HG02943 (cell line): ENCODE results near the gene CYP4F12.

Experiments
- ATAC-seq: cut with Tn5 transposase; IDR thresholded peaks from one replicate; pipeline ENCODE4 v1.9.1; 2021; ENCODE audit warnings: mild to moderate bottlenecking, low read depth, moderate library complexity; ENCODE audit not compliant: unreplicated experiment

The CYP4F12 gene, protein sequence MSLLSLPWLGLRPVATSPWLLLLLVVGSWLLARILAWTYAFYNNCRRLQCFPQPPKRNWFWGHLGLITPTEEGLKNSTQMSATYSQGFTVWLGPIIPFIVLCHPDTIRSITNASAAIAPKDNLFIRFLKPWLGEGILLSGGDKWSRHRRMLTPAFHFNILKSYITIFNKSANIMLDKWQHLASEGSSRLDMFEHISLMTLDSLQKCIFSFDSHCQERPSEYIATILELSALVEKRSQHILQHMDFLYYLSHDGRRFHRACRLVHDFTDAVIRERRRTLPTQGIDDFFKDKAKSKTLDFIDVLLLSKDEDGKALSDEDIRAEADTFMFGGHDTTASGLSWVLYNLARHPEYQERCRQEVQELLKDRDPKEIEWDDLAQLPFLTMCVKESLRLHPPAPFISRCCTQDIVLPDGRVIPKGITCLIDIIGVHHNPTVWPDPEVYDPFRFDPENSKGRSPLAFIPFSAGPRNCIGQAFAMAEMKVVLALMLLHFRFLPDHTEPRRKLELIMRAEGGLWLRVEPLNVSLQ

DNA sequence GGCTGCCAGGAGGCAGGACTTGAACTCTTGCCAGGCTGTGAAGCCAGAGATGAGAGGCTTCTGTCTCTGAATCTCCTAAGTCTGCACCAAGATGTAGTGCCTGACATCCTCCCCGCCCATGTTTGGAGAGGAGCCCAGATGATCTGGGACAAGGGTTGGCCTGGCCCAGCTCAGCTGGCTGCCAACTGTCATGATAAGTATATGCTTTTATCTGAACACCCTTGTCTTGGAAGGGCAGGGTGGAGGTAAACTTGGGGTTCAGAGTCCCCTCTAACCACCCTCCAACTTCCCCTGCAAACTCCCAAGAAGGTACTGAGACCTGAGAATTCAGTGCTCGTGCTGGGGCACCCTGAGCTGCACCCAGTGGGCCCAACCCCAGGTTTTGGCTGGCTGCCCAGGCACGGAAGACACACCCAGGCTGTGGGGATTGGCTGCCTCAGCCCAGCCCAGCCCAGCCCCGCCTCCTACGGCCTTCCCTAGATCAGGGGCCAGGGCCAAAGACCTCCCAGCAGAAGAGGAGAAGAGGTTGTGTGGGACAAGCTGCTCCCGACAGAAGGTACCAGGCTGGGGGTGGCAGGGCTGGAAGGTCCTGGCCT, at the start of gene CYP4F12:
Gene CYP4F12 (plus strand): TSS at position 508 of the 596 bp plus-strand sequence. CDS start 443 bp downstream, outside the sequence.
- ATAC-seq, result no peak

- ATAC-seq, result no peak
These were observed 49.1 kb upstream of the CYP4F12 start for GRCh38 chr19:15623711-15624318.

DNA sequence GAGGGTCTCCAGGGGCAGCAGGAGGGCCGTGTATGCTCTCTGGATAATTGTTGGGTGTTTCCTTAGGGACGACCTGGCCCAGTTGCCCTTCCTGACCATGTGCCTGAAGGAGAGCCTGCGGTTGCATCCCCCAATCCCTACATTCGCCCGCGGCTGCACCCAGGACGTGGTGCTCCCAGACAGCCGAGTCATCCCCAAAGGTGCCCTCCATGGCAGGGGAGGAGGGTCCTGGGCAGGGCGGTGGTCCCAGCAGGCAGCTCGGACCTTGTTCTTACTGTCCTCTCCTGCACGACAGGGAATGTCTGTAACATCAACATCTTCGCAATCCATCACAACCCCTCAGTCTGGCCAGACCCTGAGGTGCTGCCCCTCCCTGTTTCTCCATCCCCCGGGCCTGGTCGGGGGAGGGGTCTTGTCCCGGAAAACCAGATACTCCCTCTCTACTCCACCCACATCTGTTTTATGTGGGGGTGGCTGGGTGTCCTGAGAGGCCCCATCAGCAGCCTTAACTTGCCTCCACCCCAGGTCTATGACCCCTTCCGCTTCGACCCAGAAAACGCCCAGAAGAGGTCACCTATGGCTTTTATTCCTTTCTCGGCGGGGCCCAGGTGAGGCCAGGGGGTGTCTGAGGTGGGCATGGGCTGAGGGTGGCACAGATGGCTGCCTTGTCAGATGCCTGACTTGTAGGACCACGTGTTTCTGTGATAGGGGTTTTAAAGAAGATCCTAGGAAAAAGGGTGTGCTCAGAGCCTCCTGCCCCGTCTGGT, 44.5 kb upstream of the CYP4F12 start:
- no peak for ATAC-seq

DNA sequence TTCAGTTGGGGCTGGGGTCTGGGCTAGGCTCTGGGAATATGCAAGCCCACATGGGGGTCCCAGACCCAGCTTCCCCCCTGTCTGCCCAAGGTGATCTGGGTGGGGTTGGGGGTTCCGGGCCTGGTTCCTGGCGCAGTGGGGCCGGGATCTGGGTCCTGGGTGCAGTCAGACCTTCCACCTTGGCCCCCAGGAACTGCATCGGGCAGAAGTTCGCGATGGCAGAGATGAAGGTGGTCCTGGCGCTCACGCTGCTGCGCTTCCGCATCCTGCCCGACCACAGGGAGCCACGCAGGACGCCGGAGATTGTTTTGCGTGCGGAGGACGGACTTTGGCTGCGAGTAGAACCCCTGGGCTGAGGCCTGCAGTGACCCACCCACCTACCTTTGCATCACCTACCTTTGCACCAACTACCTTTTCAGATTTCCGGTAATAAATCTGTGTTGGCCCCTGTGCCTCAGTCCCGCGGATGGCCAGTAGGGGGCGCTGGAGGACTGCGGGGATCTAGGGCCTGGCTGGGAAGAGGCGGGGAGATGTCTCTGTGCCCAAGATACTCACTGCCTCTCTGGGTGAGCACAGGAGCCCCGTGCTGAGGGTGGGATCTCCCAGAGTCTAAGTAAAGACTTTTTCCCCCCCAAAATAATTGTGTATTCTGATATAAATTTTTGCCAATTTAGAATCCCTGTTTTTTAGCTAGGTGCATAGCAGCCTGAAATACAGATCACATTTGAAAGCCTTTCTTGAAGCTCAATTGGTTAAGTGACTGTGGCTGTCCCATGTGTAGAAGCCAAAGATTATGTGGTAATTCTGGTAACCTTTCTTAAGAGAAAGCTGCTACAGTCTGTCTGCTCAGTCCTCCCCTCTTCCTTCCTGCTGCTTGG, 43.6 kb upstream of the CYP4F12 start:
- ATAC-seq, result no peak

DNA sequence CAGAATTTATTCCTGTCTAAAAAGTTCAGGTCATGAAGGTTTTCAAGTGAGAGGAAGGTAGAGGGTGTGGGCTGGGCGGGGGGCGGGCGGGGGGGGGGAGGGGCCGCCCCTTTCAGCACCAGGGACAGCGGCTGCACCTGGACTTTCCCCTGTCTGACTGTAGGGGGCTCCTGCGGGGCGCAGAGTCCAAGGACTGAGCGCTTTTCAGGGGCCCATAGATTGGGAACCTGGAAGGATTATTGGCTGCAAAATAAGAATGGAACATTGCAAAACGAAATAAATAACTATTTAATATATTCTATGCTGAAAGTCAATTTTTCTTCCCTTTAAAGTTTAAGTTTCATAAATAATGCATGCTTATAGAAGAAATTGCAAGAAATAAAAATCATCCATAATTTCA, 41.1 kb upstream of the CYP4F12 start:
- no peak for ATAC-seq

DNA sequence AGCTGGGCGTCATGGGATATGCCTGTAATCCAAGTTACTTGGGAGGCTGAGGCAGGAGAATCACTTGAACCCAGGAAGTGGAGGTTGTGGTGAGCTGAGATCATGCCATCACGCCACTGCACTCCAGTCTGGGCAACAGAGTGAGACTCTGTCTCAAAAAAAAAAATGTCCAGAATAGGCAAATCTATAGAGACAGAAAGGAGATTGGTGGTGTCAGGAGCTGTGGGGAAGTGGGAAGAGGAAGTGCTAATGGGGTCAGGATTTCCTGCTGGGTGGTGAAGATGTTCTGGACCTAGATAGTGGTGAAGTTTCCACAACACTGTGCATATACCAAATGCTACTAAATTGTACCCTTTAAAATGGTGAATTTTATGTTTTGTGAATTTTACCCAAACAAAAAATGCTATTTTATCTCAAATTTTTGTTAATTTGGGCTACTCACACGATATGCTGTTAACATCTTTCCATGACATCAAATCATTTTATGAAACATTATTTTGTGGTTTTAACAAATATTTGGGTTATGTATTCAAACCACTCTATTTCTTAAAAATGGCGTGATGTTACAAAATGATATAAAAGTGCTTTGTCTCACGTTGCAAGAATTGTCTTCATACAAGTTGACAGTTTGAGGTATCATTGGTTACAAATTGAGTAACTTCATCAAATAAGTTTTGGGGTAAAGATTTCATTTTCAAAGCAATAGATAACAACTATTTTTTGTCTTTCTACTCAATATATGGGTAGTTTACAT, 39.6 kb upstream of the CYP4F12 start:
- ATAC-seq, result no peak

- no peak for ATAC-seq
These were observed 38.8 kb upstream of the CYP4F12 start for GRCh38 chr19:15634105-15634504.

- no peak for ATAC-seq
These were observed 37.7 kb upstream of the CYP4F12 start for GRCh38 chr19:15635016-15635805.

- ATAC-seq, result no peak
These were observed 36.9 kb upstream of the CYP4F12 start for GRCh38 chr19:15636026-15636425.

- ATAC-seq, result no peak
These were observed 33.3 kb upstream of the CYP4F12 start for GRCh38 chr19:15639596-15639995.

DNA sequence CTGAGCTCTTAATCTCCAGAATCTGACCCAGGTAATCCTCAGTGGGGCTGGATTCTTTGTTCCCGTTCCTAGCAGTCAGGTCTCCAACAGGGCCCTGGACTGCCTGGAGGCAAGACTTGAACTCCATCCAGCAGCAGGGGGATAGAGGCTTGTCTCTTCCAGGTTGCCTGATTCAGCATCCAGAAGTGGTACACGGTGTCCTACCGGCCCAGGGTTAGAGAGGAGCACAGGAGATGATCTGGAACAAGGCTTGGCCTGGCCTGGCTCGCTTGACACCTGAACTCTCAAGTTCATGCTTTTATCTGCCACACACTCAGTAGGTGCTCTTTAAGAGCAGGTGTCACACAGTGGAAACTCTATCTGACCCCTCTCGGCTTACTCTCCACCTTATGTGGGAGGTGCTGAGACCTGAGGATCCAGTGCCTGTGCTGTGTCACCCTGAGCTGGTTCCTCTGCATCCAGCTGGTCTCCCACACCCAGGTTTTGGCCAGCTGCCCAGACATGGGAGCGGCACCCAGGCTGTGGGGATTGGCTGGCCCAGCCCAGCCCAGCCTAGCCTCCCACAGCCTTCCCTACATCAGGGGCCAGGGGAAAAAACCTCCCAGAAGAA, 32.5 kb upstream of the CYP4F12 start, which contains the start of gene CYP4F3:
Gene CYP4F3 (plus strand): TSS at position 604 of the 610 bp plus-strand sequence. CDS start 519 bp downstream, outside the sequence.
- no peak for ATAC-seq

- ATAC-seq, result no peak
These were observed 31.8 kb upstream of the CYP4F12 start for GRCh38 chr19:15640904-15641597.

DNA sequence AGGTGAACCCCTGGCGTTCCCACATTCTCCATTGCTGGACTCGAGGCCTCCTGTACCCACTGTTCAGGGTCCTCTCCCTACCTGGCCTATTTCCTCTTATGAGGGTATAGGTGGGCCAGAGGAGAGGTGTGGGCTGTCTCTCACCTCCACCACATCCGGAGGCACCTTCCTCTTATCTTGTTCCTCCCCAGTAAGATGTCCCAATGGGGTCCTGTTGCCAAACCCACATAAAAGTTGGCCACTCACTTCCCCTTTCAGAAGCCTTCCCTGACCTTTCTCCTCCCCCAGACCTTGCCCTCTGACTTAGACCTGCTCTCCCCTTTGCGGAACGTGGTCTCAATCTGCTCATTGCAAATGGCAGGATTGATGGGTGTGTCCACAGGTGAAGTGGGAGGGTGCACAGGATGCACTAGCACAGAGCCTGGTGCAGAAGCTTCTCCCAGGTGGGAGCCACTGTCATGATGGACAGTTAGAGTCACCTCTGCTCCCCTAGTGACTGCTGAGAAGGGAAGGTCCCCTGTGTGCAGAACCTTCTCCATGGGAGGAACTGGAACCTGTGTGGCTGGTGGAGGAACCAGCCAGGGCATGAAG, 30.9 kb upstream of the CYP4F12 start:
- ATAC-seq, result no peak

DNA sequence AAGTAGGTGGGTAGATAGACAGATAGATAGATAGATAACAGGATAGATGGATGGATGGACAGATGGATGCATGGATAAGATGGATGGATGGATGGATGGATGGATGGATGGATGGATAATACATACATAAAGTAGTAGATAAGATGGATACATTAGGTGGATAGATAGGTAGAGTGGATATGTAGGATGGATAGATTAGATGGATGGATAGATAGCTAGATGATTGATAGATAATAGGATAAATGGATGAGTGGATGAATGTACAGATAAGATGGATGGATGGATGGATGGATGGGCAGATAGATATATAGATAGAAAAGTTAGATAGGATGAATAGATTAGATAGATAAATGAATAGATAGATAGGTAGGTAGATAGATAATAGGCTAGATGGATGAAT, 30.1 kb upstream of the CYP4F12 start:
- ATAC-seq, result no peak

- no peak for ATAC-seq
These were observed 29.5 kb upstream of the CYP4F12 start for GRCh38 chr19:15643387-15643786.

GRCh38 chr19:15644066-15644741, 28.7 kb upstream of the CYP4F12 start:
- ATAC-seq, result no peak
